Measurements from ENCODE around the gene ANTXR2.
"Not testable (repeated sequence)": the region's sequence is repeated elsewhere in the genome, so short reads cannot be mapped to it uniquely, and the experiment has no call there.

ANTXR2 gene

DNA sequence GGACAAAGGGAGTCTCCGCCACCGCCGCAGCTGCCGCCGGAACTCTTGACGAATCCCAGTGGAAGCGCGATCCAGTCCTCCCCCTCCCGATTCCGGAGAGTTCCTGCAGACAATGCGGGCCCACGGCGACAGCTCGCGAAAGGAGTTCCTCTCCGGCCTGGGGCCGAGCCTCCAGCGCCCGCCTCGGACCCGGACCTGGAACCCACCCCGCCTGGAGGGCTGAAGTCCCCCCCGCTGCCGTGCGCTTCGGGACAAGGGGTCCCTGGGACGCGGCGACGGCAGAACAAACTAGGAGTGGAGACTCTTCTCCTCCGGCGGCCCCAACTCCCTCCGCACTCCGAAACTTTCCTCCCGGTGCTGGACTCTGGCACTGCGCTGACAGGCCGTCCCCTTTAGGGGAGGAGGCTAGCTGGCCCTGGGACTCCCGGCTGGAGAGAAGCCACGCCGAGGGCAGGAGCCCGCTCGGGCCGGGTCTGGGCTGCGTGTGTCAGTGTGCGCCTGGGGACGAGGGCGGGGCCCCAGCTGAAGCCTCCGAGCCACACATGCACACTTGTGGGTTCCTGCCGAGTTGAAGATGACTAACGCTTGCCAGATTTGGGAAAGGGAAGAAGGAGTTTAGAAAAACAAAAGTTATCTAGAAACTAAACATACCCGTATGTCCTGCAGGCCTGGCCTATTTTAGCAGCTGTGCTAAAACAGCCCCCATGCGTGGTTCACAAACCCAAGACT, at the start of gene ANTXR2:
ANTXR2 (minus strand) TSS at position 486 of the 729 bp plus-strand sequence. CDS start 669 bp downstream, outside the sequence.
- DNase-seq, result peak; percentile 41

DNA sequence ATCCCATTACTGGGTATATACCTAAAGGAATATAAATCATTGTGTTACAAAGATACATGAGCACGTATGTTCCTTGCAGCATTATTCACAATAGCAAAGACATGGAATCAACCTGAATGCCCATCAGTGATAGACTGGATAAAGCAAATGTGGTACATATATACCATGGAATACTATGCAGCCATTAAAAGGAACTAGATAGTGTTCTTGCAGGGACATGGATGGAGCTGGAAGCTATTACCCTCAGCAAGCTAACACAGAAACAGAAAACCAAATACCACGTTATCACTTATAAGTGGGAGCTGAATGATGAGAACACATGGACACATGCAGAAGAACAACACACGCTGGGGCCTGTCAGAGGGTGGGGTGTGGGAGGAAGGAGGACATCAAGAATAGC, 48.8 kb upstream of the ANTXR2 start:
- not testable (repeated sequence) for DNase-seq

DNA sequence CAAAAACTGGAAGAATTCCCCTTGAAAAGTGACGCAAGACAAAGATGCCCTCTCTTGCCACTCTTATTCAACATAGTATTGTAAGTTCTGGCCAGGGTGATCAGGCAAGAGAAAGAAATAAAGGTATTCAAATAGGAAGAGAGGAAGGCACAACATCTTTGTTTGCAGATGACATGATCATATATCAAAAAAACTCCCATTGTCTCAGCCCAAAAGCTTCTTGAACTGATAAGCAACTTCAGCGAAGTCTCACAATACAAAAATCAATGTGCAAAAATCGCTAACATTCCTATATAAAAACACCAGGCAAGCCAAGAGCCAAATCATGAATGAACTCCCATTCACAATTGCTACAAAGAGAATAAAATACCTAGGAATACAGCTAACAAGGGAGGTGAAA, 46.6 kb upstream of the ANTXR2 start:
- not testable (repeated sequence) for DNase-seq

DNA sequence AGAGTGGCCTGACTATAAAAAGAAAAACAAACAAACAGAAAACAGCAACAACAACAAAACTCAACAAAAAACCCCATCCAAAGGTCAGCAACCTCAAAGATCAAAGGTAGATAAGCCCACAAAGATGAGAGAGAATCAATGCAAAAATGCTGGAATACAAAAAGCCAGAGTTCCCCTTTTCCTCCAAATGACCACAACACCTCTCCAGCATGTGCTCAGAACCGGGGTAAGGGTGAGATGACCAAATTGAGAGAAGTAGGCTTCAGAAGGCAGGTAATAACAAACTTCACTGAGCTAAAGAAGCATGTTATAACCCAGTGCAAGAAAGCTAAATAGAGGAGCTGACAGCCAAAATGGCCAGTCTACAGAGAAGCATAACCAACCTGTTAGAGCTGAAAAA, 43.5 kb upstream of the ANTXR2 start:
- no peak for DNase-seq

DNA sequence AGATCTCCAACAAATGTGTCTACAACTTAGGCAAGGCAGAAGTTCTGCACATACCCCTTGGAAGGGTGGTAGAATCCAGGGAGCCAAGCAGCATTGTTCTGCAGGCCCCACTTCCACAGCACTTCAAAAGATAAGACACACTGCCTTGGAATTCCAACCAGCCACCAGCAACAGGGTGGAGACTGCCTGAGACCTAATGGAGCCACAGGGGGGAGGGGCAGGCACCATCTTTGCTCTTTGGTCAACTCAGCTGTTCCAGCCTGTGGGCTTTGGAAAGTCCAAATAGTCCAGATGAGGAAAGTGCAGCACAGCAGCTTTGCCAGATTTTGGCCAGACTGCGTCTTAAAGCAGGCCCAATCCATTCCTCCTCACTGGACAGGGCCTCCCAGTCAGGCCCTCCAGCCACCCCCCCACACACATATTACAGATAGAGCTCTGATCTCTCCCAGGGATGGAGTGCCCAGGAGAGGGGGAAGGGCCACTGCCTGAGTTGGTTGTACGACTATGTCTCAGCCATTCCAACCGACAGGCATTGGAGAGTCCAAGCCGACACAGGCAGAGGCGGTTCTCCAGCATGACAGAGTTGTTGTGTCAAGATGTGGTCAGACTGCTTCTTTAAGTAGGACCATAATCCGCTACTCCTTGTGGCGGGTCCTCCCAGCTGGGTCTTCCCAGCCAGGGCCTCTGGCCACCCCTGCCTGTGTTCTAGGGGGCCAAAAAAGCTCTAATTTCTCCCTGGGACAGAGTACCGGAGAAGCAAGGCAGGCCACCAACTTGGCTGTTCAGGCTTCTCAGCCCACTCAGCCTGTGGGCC, 42.5 kb upstream of the ANTXR2 start:
- DNase-seq, result no peak

DNA sequence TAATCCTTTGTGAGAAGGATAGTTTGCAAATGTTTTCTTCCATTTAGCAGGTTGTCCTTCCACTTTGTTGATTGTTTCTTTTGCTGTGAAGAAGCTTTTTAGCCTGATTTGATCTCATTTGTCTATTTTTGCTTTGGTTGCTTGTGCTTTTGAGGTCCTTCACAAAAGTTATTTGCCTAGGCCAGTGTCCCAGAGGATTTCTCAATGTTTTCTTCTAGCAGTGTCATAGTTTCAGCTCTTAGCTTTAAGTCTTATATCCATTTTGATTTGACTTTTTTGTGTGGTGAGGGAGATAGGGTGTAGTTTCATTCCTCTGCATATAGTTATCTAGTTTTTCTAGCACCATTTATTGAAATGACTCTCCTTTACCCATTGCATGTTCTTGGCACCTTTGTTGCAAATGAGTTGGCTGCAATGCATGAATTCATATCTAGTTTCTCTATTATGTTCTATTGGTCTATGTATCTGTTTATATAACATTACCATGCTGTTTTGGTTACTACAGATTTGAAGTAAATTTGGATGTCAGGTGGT, 41.8 kb upstream of the ANTXR2 start:
- DNase-seq, result no peak

DNA sequence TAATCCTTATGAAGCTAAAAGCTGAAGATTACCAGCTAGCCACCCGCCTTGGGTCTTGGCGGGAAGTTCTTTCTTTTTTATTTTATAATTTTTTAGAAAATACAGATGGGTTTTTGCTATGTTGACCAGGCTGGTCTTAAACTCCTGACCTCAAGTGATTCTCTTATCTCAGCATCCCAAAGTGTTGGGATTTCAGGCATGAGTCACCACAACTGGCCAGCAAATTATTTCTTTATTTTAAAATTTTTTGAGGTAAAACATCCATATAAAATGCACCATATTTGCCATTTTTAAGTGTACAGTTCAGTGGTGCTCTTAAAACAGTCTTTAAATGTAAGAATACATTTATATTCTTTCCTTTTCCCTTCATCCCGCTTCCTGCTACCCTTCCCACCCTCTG, 40.6 kb upstream of the ANTXR2 start:
- DNase-seq, result no peak

DNA sequence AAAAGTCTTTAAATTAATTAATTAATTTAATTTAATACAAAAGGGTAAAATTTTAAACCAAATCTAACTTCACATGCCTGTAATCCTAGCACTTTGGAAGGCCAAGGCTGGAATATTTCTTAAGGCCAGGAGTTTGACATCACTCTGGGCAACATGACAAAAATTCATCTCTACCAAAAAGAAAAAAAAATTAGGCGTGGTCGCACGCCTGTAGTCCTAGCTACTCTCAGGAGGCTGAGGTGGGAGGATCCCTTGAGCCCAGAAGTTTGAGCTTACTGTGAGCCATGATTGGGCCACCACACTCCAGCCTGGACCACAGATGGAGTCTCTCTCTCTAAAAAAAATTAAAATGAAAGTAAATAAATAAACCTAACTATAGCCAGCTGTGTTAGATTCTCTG, 39.2 kb upstream of the ANTXR2 start:
- no peak for DNase-seq

DNA sequence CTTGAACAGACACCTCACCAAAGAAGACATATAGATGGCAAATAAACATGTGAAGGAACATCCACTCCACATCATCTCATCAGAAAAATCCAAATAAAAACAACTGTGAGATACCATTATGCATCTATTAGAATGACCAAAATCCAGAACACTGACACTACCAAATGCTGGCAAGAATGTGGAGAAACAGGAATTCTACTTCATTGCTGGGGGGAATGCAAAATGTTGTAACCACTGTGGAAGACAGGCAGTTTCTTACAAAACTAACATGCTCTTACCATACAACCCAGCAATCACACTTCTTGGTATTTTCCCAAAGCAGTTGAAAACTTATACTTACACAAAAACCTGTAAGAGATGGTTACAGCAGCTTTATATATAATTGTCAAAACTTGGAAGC, 38.2 kb upstream of the ANTXR2 start:
- DNase-seq, result no peak

DNA sequence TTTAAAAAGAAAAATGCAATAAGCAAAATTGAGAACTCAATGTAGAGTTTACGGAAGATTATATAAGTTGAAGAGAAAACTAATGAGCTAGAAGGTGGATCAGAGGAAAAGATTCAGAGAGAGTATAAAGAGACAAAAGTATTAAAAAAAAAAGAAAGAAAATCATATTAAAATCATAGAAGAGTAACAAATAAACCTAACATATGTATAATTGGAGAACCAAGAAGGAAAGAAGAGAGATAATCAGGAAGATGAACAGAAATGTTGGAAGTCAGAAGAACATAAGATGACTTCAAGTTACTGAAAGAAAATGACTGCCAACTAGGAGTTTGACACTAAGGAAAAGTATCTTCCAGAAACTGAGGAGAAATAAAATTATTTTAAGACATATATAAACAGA, 34.3 kb upstream of the ANTXR2 start:
- DNase-seq, result no peak

DNA sequence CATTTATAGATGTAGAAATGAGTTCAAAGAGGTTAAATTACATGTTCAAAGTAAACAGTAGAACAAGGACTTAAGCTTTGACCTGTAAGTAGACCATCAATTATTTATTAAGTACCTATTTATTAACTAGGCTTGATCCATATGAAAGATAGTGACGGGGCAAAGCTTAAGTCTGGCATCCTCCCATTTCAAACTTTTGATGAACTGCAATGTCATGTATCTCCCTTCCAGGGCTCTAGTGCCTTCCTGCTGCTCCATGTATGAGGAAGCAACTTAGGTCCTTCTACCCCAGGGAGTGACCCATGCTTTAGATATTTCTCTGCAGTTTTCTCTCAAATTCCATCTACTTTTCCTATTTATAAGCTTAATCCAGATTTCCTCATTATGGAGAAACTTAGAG, 31.9 kb upstream of the ANTXR2 start:
- no peak for DNase-seq

DNA sequence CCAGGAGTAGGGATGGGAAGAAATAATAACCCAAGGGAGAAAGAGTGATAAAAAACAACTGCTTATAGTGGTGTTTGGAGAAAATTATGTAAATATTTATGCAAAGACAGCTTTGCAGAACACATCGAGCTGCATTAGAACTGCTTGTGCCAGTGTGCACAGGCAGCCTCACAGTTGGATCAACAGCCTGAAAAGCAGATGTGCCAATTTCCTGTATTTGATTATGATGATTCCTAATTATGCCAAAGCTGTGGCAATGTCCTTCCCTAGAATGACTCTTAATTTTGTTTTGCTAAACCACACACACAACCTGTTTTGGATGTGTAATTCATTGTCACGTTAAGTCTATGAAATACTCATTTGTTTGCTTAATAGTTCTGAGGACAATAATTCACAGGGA, 30.6 kb upstream of the ANTXR2 start:
- DNase-seq, result no peak

DNA sequence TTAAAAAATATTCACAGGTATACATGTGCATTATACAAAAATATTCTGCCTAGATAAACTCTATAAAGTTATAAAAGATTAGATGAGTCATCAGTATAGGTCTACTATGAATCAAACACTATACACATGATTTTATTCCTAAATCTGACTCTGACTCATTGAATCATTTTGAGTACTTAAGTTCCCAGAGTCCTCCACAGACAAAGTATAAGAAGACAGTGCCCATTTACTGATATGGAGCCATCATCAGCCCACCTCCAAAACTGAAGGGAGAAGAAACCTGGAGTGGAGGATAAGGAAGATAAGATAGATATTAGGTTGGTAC, 28.7 kb upstream of the ANTXR2 start:
- DNase-seq, result no peak

DNA sequence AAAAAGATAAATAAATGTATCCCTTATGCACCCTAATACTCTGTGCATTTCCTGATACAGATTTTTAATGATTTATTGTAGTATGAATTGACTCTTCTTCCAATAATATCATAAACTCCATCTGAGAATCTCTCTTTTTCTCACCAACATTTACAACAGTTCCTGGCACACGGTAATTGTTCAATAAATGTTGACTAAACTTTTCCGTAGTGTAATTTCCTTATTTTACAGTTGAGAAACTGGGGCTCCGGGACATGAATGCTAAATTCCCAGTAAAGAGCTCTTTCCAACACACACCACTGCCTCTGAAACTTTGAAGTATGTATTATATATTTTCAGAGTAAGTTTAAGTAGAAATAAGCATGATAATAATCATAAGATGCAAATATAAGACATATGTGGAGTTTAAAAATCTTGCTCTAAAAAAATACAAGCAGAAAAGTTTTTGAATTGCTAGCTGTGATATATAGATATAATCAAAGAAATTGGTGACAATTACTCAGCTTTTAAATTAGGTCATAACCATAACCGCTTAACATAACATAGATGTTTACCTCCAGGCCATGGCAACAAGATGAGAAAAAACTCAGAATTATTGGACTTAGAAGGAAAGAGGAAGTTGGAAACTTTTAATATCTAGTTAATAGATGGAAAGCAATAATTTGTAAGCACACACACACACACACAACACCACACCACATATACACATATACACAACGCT, 28.2 kb upstream of the ANTXR2 start:
- no peak for DNase-seq

DNA sequence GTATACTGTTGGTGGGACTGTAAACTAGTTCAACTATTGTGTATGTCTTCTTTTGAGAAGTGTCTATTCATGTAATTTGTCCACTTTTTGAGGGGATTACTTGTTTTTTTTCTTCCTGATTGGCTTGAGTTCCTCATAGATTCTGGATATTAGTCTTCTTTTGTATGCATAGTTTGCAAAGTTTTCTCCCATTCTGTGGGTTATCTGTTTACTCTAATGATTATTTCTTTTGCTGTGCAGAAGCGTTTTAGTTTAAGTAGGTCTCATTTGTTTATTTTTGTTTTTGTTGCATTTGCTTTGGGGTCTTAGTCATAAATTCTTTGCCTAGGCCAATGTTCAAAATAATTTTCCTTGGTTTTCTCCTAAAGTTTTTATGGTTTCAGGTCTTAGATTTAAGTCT, 26.6 kb upstream of the ANTXR2 start:
- DNase-seq, result no peak

DNA sequence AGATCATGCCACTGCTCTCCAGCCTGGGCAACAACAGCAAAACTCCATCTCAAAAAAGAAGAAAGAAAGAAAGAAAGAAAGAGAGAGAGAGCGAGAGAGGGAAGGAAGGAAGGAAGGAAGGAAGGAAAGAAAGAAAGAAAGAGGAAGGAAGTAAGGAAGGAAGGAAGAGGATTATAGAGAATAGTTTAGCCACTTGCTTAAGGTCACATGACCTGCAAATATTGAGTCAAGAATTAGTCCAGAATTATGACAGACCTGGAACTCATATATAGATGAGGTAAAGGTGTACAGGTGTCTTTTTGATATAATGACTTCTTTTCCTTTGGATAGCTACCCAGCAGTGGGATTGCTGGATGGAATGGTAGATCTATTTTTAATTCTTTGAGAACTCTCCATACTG, 25.6 kb upstream of the ANTXR2 start:
- DNase-seq, result no peak

DNA sequence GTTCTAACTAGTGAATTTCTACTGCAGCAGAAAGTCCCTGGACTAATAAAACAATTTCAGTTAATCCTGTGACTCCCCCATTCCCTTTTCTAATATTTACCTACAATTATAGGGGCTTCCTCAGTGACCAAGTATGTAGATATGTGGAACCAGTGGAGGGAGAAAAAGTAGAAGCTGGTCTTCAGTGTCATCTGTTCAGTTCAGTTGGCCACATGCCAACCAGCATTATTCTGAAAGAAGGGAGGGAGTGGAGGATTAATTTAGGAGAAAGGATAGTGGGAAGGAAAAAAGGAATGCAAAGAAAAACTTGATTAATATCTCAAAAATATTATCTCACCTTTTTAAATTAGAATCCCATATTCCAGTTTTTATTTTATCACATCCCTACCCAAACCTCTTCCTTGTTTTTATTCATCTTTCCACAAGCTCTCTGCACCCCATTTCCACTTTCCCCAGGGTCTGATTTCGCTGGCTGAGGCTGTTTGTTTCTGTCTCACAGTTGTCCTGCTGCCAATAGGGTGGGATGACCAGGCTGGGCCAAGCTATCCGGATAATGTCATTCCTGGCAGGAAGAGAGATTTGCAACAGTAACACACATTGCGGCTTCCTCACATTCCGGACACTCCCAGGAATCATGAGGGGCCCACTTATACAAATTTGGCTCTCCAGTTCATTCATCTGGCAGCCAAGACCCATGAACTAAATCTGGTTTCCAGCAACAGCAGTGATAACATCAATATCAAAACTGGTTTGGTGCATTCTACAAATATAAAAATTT, 24.6 kb upstream of the ANTXR2 start:
- no peak for DNase-seq

DNA sequence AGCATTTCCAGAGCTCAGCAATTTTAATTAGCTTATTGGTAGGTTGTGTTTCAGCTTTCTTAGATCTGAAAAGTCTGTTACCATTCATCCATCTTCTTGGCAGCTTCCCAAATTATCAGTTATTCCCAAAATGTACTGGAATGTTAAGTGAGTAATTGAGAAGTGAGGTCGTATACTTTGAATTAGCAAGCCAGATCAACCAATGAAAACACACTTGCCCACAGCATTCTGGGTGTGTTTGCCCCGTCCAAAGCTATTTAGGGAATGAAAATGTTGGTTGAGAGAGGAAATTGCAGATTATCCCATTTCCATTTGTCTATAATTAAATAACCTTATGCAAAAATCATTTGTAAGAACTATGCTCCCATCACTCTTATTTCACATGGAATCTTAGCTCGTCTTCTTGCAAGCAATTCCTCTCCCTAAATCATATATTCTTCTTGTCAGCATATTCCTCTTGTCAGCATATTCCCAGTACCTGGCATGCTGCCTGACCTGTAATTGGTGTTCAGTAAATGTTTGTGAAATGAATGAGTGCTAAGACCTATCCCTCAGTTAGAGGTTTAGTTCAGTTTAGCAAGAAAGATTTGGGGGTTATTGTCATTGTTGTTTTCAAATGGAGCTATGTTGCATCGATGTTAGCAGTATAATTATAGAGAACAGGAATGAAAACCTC, 23.3 kb upstream of the ANTXR2 start:
- DNase-seq, result no peak

DNA sequence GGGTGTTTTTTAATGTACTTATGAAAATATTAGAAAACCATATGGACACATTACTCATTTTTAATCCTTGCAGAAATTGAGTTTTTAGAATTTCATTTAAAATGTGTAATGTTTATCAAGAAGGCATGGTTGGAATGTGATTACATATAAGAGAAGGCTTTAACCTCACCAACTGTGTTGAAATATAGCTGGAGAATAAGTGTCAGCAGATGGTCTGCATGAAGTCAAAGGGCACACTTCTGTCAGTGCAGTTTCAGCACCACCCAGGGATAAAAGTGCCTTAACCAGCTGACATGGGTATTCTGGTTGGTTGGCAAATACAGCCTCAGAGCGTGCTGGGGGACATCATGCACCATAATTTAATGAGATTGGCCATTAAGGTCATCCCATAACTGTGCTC, 21.2 kb upstream of the ANTXR2 start:
- DNase-seq, result no peak

DNA sequence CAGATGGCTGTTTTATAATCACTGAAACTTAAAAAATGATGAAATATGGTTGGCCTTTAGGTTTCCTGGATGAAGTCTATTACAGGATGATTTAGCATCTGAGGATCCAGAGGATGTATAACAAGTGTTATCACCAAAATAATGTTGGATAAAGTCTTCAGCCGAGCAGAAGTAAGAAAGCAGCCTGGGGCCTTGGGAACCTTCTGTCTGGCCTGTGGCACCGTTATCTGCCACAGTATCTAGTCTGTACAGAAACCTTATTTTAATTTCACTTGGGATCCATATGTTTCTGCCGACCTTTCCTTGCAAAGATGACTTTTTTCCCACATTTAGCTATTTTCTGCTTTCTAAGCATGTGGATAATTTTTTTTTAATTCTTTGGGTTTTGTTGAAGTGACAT, 20.5 kb upstream of the ANTXR2 start:
- DNase-seq, result no peak

DNA sequence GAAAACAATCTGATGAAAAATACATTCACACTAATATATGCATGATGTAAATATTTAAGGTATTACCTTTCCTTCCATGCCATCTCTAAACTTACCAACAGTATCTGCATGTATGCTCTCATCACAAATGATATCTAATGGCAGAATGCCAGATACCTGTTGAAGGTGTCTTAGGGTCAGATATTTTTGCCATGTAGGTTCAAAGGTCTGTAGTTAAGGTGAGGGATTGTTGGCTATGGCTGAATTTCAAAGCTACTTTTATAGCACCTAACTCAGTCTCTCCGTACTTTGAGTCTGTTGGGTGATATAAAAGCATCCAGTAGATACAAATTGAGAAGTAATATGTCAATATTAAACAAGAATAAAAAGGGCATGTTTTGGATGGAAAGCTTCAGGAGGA, 19.8 kb upstream of the ANTXR2 start:
- DNase-seq, result no peak

DNA sequence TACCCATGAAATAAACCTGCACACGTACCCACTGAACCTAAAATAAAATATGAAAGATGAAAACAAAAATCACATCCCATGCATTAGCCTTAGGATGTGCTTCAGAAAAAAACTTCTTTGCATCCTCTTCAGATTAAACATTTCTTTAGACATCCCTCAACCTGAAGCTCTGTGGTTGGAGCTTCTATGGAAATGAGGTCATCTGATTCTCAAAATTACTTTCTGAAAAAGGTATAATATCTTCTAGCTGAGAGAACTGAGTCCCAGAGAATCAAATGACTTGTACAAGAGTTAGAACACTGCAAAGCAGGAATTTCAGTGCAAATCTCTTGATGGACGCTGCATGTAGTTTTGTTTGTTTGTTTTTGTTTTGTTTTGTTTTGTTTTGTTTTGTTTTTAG, 19.1 kb upstream of the ANTXR2 start:
- no peak for DNase-seq
